OCI-LY1 (cell line): Measurements from ENCODE around the gene STX11.

Experiments used
- H2AFZ ChIP-seq: fragments of 200-600 bp; sonication (generic), shearing (Covaris generic); 2 replicates; pipeline ENCODE4 v1.6.0; 2014; ENCODE audit warnings: antibody characterized with exemption, mild to moderate bottlenecking, low read length
- H3F3A ChIP-seq: fragments of 200-600 bp; sonication (generic), shearing (Covaris generic); 2 replicates; pipeline ENCODE4 v1.6.0; 2014; ENCODE audit warnings: mild to moderate bottlenecking, antibody characterized with exemption, low read length, moderate library complexity; ENCODE audit not compliant: insufficient read depth
- H3K27ac ChIP-seq: fragments of 200-600 bp; sonication (generic); 2 replicates; pipeline ENCODE4 v1.5.1; 2014; ENCODE audit warnings: low read length, mixed run types, mild to moderate bottlenecking, low read depth; ENCODE audit not compliant: poor library complexity, severe bottlenecking
- H3K27me3 ChIP-seq: fragments of 200-600 bp; sonication (generic); 2 replicates; pipeline ENCODE4 v1.6.0; 2014; ENCODE audit warnings: antibody characterized with exemption, mild to moderate bottlenecking, low read length, moderate library complexity; ENCODE audit not compliant: insufficient read depth
- H3K36me3 ChIP-seq: fragments of 200-600 bp; sonication (generic); 2 replicates; pipeline ENCODE4 v1.6.1; 2014; ENCODE audit warnings: mild to moderate bottlenecking, antibody characterized with exemption, low read length, moderate library complexity, mixed read lengths; ENCODE audit not compliant: insufficient read depth
- H3K4me1 ChIP-seq: fragments of 200-600 bp; sonication (generic); 2 replicates; pipeline ENCODE4 v1.5.1; 2014; ENCODE audit warnings: mild to moderate bottlenecking, low read length, moderate library complexity; ENCODE audit not compliant: insufficient read depth, severe bottlenecking
- H3K4me2 ChIP-seq: fragments of 200-600 bp; sonication (generic), shearing (Covaris generic); 2 replicates; pipeline ENCODE4 v1.6.1; 2014; ENCODE audit warnings: low read length
- H3K4me3 ChIP-seq: fragments of 200-600 bp; sonication (generic); 2 replicates; pipeline ENCODE4 v1.5.1; 2014; ENCODE audit warnings: low read length, low read depth, mild to moderate bottlenecking, mixed read lengths; ENCODE audit not compliant: poor library complexity, severe bottlenecking
- H3K79me2 ChIP-seq: fragments of 200-600 bp; shearing (Covaris generic); 2 replicates; pipeline ENCODE4 v1.6.1; 2016; ENCODE audit warnings: mixed run types, low read length, mixed read lengths; ENCODE audit not compliant: insufficient read depth
- H3K9ac ChIP-seq: fragments of 200-600 bp; sonication (generic), shearing (Covaris generic); 2 replicates; pipeline ENCODE4 v1.6.1; 2014; ENCODE audit warnings: mild to moderate bottlenecking, low read length, mixed read lengths
- H3K9me2 ChIP-seq: fragments of 200-600 bp; sonication (generic), shearing (Covaris generic); 2 replicates; pipeline ENCODE4 v1.6.1; 2014; ENCODE audit warnings: low read depth, mild to moderate bottlenecking, low read length, mixed read lengths
- H3K9me3 ChIP-seq: fragments of 200-600 bp; shearing (Covaris generic); 2 replicates; pipeline ENCODE4 v1.6.1; 2014; ENCODE audit warnings: low read length, mixed read lengths
- H4K20me1 ChIP-seq: fragments of 200-600 bp; sonication (generic), shearing (Covaris generic); 2 replicates; pipeline ENCODE4 v1.6.0; 2016; ENCODE audit warnings: mild to moderate bottlenecking, low read length; ENCODE audit not compliant: insufficient read depth
- CTCF ChIP-seq: fragments of 200-600 bp; sonication (generic), shearing (Covaris generic); IDR thresholded peaks from 2 replicates; pipeline ENCODE4 v1.5.1; 2017; ENCODE audit warnings: mild to moderate bottlenecking, antibody characterized with exemption, low read length, moderate library complexity, mixed read lengths
- EZH2 ChIP-seq: fragments of 200-600 bp; sonication (generic), shearing (Covaris generic); IDR thresholded peaks from 2 replicates; pipeline ENCODE4 v1.8.0; 2017; ENCODE audit warnings: borderline replicate concordance, mixed run types, mild to moderate bottlenecking, antibody characterized with exemption, low read length, moderate library complexity, mixed read lengths

Gene STX11

GRCh38 chr6:144214029-144214428 is 63.7 kb downstream of the STX11 start:
- H3K4me2 ChIP-seq, result no peak overlapping the region
- no peaks in the 10 kb centered on the region for H3K9me3 ChIP-seq
- no peak overlapping the region for H3K9ac ChIP-seq
- no peaks in the 10 kb centered on the region for H3K27me3 ChIP-seq
- no peaks in the 10 kb centered on the region for H3K79me2 ChIP-seq
- H3K36me3 ChIP-seq, result no peaks in the 10 kb centered on the region
- no peaks in the 10 kb centered on the region for H4K20me1 ChIP-seq
- H3K4me1 ChIP-seq, result peaks cover 18% of the 10 kb centered on the region
- H3K4me3 ChIP-seq, result no peak overlapping the region
- no peak for TF ChIP-seq CTCF
- no peak for TF ChIP-seq EZH2
- no peaks in the 10 kb centered on the region for H3F3A ChIP-seq
- no peaks in the 10 kb centered on the region for H3K9me2 ChIP-seq
- H2AFZ ChIP-seq, result no peak overlapping the region
- H3K27ac ChIP-seq, result no peak overlapping the region

DNA sequence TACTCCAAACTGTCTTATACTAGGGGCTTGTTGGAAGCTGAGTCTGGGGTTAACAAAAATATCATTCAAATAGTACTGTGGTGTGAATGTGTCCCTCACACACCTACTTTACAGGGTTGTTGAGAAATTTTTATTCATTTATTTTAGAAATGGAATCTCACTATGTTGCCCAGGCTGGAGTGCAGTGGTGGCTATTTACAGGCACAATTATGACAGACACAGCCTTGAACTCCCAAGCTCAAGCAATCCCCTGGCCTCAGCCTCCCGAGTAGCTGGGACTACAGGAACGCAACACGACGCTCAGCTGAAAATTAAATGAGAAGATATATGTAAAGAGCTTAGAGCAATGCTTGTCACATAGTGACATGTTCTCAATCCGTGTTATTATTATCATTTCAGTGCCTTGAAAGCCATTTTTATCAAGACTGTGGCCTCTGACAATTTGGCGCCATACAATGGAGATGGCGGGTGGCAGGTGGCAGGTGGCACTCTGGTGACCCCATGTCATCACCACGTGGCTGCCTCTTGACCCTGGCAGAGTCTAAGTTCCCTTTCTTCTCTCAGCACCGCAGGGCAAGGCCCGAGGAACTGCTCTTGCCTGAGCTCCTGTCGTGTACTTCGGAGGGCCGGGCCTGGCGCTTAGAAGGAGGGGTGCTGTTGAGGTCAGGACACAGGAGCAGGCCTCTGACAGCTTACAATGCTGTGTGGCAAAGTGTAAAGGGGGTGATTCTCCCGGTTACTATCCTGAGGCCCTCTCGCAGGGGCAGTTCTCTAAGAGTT is 64.5 kb downstream of the STX11 start:
- Histone ChIP-seq H3K4me1 (peaks cover 18% of the 10 kb centered on the region), H3K79me2 (no peaks in the 10 kb centered on the region), H3K27me3 (no peaks in the 10 kb centered on the region), H4K20me1 (no peaks in the 10 kb centered on the region), H2AFZ (peak overlapping the region; percentile 70; the same call in 1 of the 2 replicates), H3K4me2 (peak overlapping the region; percentile 79), H3K9me3 (no peaks in the 10 kb centered on the region), H3K9ac (no peak overlapping the region; the same call in 1 of the 2 replicates), H3K4me3 (peak overlapping the region; percentile 70), H3K27ac (peak overlapping the region; percentile 80), H3F3A (no peaks in the 10 kb centered on the region), H3K9me2 (no peaks in the 10 kb centered on the region), H3K36me3 (no peaks in the 10 kb centered on the region)
- no peak for TF ChIP-seq EZH2
- no peak for TF ChIP-seq CTCF

DNA sequence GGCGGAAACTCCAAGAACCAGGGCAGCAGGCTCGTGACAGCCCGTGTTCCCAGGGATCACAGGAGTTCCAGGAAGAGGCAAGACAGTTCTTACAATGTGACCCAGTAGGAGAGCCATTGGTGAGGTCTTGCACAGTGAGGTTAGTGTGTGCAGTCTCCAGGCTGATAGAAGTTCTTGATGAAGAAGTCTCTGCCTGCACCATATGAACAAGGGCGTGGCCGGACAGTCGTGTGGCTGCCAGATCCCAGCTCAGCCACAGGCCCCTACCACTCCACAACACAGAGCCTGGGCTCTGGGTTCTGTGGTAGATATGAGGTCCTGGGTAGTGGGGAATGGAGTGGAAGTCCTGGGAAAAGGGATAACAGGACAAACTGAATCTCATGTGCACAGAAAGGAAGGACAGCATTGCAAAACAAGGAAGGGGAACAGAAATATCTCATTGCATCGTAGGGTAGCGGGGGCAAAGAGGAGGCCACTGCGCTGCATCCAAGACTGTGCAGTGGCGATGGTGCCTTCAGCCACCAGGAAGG is 65.2 kb downstream of the STX11 start:
- Histone ChIP-seq H3K9me2 (no peaks in the 10 kb centered on the region), H3K4me1 (peaks cover 18% of the 10 kb centered on the region), H3K9me3 (no peaks in the 10 kb centered on the region), H2AFZ (peak overlapping the region; percentile 70), H3F3A (no peaks in the 10 kb centered on the region), H3K4me3 (peak overlapping the region; percentile 70), H3K79me2 (no peaks in the 10 kb centered on the region), H3K27ac (peak overlapping the region; percentile 80), H3K9ac (peak overlapping the region; percentile 77), H3K36me3 (no peaks in the 10 kb centered on the region), H3K27me3 (no peaks in the 10 kb centered on the region), H4K20me1 (no peaks in the 10 kb centered on the region), H3K4me2 (peak overlapping the region; percentile 79)
- TF ChIP-seq CTCF (no peak), EZH2 (no peak)
